ENCODE data around the gene PAFAH1B2.
"Not testable (repeated sequence)": the region's sequence is repeated elsewhere in the genome, so short reads cannot be mapped to it uniquely, and the experiment has no call there.

The PAFAH1B2 gene

GRCh38 chr11:117110294-117110950 lies 33.7 kb upstream of the PAFAH1B2 start:
- H3K27me3 ChIP-seq (ENCODE audit: insufficient read depth, low read depth, severe bottlenecking), result no peaks in the 10 kb centered on the region
- H3K36me3 ChIP-seq, result no peaks in the 10 kb centered on the region
- H3K4me3 ChIP-seq (ENCODE audit: low read depth, low read length), result no peak overlapping the region
- H3K27ac ChIP-seq, result no peak overlapping the region
- TF ChIP-seq CTCF (IDR thresholded peaks at IDR 0.05; ENCODE audit: low read depth, low read length), result no peak
- no peaks in the 10 kb centered on the region for H3K9me3 ChIP-seq (ENCODE audit: severe bottlenecking)
- DNase-seq, result no peak

- not testable (repeated sequence) for H3K27me3 ChIP-seq (ENCODE audit: insufficient read depth, low read depth, severe bottlenecking); H3K36me3 ChIP-seq; DNase-seq; H3K27ac ChIP-seq; H3K9me3 ChIP-seq (ENCODE audit: severe bottlenecking); H3K4me3 ChIP-seq (ENCODE audit: low read depth, low read length)
Measured at GRCh38 chr11:117112497-117112896, 31.6 kb upstream of the PAFAH1B2 start.

- not testable (repeated sequence) for H3K4me3 ChIP-seq (ENCODE audit: low read depth, low read length); H3K27me3 ChIP-seq (ENCODE audit: insufficient read depth, low read depth, severe bottlenecking); H3K9me3 ChIP-seq (ENCODE audit: severe bottlenecking); H3K27ac ChIP-seq; H3K36me3 ChIP-seq; DNase-seq
Measured at GRCh38 chr11:117112939-117113338, 31.1 kb upstream of the PAFAH1B2 start.

- no peak for TF ChIP-seq CTCF (IDR thresholded peaks at IDR 0.05; ENCODE audit: low read depth, low read length)
- Histone ChIP-seq H3K4me3 (ENCODE audit: low read depth, low read length) (no peak overlapping the region), H3K36me3 (no peaks in the 10 kb centered on the region), H3K9me3 (ENCODE audit: severe bottlenecking) (no peaks in the 10 kb centered on the region), H3K27ac (no peak overlapping the region), H3K27me3 (ENCODE audit: insufficient read depth, low read depth, severe bottlenecking) (no peaks in the 10 kb centered on the region)
- no peak for DNase-seq
Measured at GRCh38 chr11:117117681-117118080, 26.4 kb upstream of the PAFAH1B2 start.

GRCh38 chr11:117121176-117121575 lies 22.9 kb upstream of the PAFAH1B2 start:
- no peaks in the 10 kb centered on the region for H3K9me3 ChIP-seq (ENCODE audit: severe bottlenecking)
- no peak for DNase-seq
- H3K27ac ChIP-seq, result no peak overlapping the region
- no peak overlapping the region for H3K4me3 ChIP-seq (ENCODE audit: low read depth, low read length)
- H3K36me3 ChIP-seq, result no peaks in the 10 kb centered on the region
- TF ChIP-seq CTCF (IDR thresholded peaks at IDR 0.05; ENCODE audit: low read depth, low read length), result no peak
- H3K27me3 ChIP-seq (ENCODE audit: insufficient read depth, low read depth, severe bottlenecking), result no peaks in the 10 kb centered on the region

- Histone ChIP-seq H3K36me3 (no peaks in the 10 kb centered on the region), H3K27ac (no peak overlapping the region), H3K27me3 (ENCODE audit: insufficient read depth, low read depth, severe bottlenecking) (no peaks in the 10 kb centered on the region), H3K4me3 (ENCODE audit: low read depth, low read length) (no peak overlapping the region), H3K9me3 (ENCODE audit: severe bottlenecking) (no peaks in the 10 kb centered on the region)
- DNase-seq, result no peak
- TF ChIP-seq CTCF (IDR thresholded peaks at IDR 0.05; ENCODE audit: low read depth, low read length), result no peak
Measured at GRCh38 chr11:117122556-117122955, 21.5 kb upstream of the PAFAH1B2 start.
